H1 (cell line): Measurements from ENCODE around the gene HDLBP. TPM values are rescaled to one million over a fixed set of nuclear protein-coding genes. Genes with fewer than 3 reads are reported as not detected.

Source experiments
- ASH2L ChIP-seq: fragments of 200-600, 300-600 bp; sonication (generic); IDR thresholded peaks from one replicate; pipeline ENCODE4 v1.7.1; 2017; ENCODE audit warnings: low read length
- ATF2 ChIP-seq: IDR thresholded peaks from 2 replicates; pipeline ENCODE4 v1.6.1; 2012; ENCODE audit warnings: low read length, inconsistent platforms
- GABPA ChIP-seq: IDR thresholded peaks from 2 replicates; pipeline ENCODE4 v1.6.1; 2011; ENCODE audit warnings: mild to moderate bottlenecking, low read length, moderate library complexity, borderline replicate concordance; ENCODE audit not compliant: insufficient read depth
- RBBP5 ChIP-seq: IDR thresholded peaks from 2 replicates; pipeline ENCODE4 v1.7.1; 2012; ENCODE audit warnings: low read depth, mild to moderate bottlenecking, inconsistent platforms, low read length, moderate library complexity, borderline replicate concordance
- polyA plus RNA-seq, 7 experiments: library from polyadenylated mRNA; depleted of rRNA in 3 of 7; stranded (reverse) in 5 of 7; unstranded in 2 of 7; fragments of >200 nt in 5 of 7; fragments of 200-250 nt in 2 of 7; gene quantifications; 1 replicate in 5 of 7; 2 replicates in 1 of 7; 4 replicates in 1 of 7; pipeline versions ENCODE4 v1.2.1 to v1.2.3, GENCODE V29; 2011 to 2013; ENCODE audit warnings: missing spikeins in 2 of 7, mixed read lengths in 2 of 7
- total RNA-seq: library from RNA; stranded (reverse); fragmentation: NEBNext Ultra II Directional; extraction: Animal tissue kit (Norgen Biotek cat#: 25700); gene quantifications from 2 replicates; pipeline ENCODE4 v1.2.1, GENCODE V29; 2021
- TF ChIP-seq, protein P1 (sequence below), 3 experiments: IDR thresholded peaks; 1 replicate in 2 of 3; 2 replicates in 1 of 3; pipeline versions ENCODE4 v1.5.1 to v1.6.1; 2011; ENCODE audit warnings: low read length in 3 of 3, mild to moderate bottlenecking in 3 of 3, inconsistent platforms in 2 of 3, low read depth in 1 of 3, moderate library complexity in 1 of 3; ENCODE audit not compliant: insufficient read depth in 1 of 3; ENCODE audit errors: control extremely low read depth in 1 of 3

HDLBP gene
- total and polyA plus RNA-seq, 2 of the 8 experiments (the other 6 are each of a cell fraction or from before 2014, with no cell fraction given): 185 to 360 TPM

- TF ChIP-seq, protein P1, sequence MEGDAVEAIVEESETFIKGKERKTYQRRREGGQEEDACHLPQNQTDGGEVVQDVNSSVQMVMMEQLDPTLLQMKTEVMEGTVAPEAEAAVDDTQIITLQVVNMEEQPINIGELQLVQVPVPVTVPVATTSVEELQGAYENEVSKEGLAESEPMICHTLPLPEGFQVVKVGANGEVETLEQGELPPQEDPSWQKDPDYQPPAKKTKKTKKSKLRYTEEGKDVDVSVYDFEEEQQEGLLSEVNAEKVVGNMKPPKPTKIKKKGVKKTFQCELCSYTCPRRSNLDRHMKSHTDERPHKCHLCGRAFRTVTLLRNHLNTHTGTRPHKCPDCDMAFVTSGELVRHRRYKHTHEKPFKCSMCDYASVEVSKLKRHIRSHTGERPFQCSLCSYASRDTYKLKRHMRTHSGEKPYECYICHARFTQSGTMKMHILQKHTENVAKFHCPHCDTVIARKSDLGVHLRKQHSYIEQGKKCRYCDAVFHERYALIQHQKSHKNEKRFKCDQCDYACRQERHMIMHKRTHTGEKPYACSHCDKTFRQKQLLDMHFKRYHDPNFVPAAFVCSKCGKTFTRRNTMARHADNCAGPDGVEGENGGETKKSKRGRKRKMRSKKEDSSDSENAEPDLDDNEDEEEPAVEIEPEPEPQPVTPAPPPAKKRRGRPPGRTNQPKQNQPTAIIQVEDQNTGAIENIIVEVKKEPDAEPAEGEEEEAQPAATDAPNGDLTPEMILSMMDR (IDR thresholded peaks at IDR 0.05; ENCODE audit: control extremely low read depth in 1 of 3, insufficient read depth in 1 of 3, low read depth in 1 of 3, low read length in 3 of 3): no peak
- no peak for TF ChIP-seq ASH2L
- no peak for TF ChIP-seq ATF2
- TF ChIP-seq RBBP5: no peak
- TF ChIP-seq GABPA: no peak
These were observed 73.2 kb downstream of the HDLBP start (continued) for GRCh38 chr2:241242306-241242705.
